SK-N-SH treated with all-trans-retinoic acid at 6 μM for 48 hours (cell line): Measurements from ENCODE around the gene IRS2.

Source experiments
- ATAC-seq: fragments of 200-7000 bp; cut with Tn5 transposase; 3 replicates; pipeline ENCODE4 v1.9.1; 2020; ENCODE audit warnings: mild to moderate bottlenecking, moderate library complexity
- BACH2 ChIP-seq: fragments of 250-450 bp; sonication (Bioruptor Pico); IDR thresholded peaks from 2 replicates; pipeline ENCODE4 v1.9.0; 2021; ENCODE audit warnings: mild to moderate bottlenecking, borderline replicate concordance
- CREB5 ChIP-seq: fragments of 250-450 bp; sonication (Bioruptor Pico); IDR thresholded peaks from 2 replicates; pipeline ENCODE4 v1.5.1; 2020; ENCODE audit warnings: low read depth, mild to moderate bottlenecking, moderate library complexity
- CSDC2 ChIP-seq: fragments of 250-450 bp; sonication (Bioruptor Pico); IDR thresholded peaks from 2 replicates; pipeline ENCODE4 v1.5.0; 2020; ENCODE audit warnings: mild to moderate bottlenecking, moderate library complexity
- CSRNP3 ChIP-seq: fragments of 250-450 bp; sonication (Bioruptor Pico); IDR thresholded peaks from 2 replicates; pipeline ENCODE4 v1.5.1; 2021; ENCODE audit warnings: mild to moderate bottlenecking, moderate library complexity
- GLIS3 ChIP-seq: fragments of 250-450 bp; sonication (Bioruptor Pico); IDR thresholded peaks from 2 replicates; pipeline ENCODE4 v1.5.0; 2020; ENCODE audit warnings: mild to moderate bottlenecking, moderate library complexity
- ISL1 ChIP-seq: fragments of 250-450 bp; sonication (Bioruptor Pico); IDR thresholded peaks from 2 replicates; pipeline ENCODE4 v2.1.2; 2022; ENCODE audit warnings: mild to moderate bottlenecking, moderate library complexity
- PATZ1 ChIP-seq: fragments of 250-450 bp; sonication (Bioruptor Pico); IDR thresholded peaks from 2 replicates; pipeline ENCODE4 v1.8.0; 2020; ENCODE audit warnings: mild to moderate bottlenecking, moderate library complexity, borderline replicate concordance
- POU6F1 ChIP-seq: fragments of 250-450 bp; sonication (Bioruptor Pico); IDR thresholded peaks from 2 replicates; pipeline ENCODE4 v1.8.0; 2021; ENCODE audit warnings: low read depth, mild to moderate bottlenecking, moderate library complexity, borderline replicate concordance
- PPARA ChIP-seq: fragments of 250-450 bp; sonication (Bioruptor Pico); IDR thresholded peaks from 2 replicates; pipeline ENCODE4 v1.5.0; 2020; ENCODE audit warnings: mild to moderate bottlenecking, borderline replicate concordance
- TCF4 ChIP-seq: fragments of 250-450 bp; sonication (Bioruptor Pico); IDR thresholded peaks from 2 replicates; pipeline ENCODE4 v1.8.0; 2021; ENCODE audit warnings: mild to moderate bottlenecking, moderate library complexity, borderline replicate concordance
- TOX ChIP-seq: fragments of 250-450 bp; sonication (Bioruptor Pico); IDR thresholded peaks from 2 replicates; pipeline ENCODE4 v1.8.0; 2021; ENCODE audit warnings: mild to moderate bottlenecking, moderate library complexity, borderline replicate concordance
- TSHZ2 ChIP-seq: fragments of 250-450 bp; sonication (Bioruptor Pico); IDR thresholded peaks from 2 replicates; pipeline ENCODE4 v1.5.0; 2020; ENCODE audit warnings: mild to moderate bottlenecking, moderate library complexity
- ZC3H10 ChIP-seq: fragments of 250-450 bp; sonication (Bioruptor Pico); IDR thresholded peaks from 2 replicates; pipeline ENCODE4 v1.5.1; 2021; ENCODE audit warnings: mild to moderate bottlenecking, moderate library complexity
- ZFP3 ChIP-seq: fragments of 250-450 bp; sonication (Bioruptor Pico); IDR thresholded peaks from 2 replicates; pipeline ENCODE4 v1.5.0; 2020; ENCODE audit warnings: mild to moderate bottlenecking, moderate library complexity
- ZFP30 ChIP-seq: fragments of 450-650 bp; formaldehyde crosslinking; IDR thresholded peaks from 2 replicates; pipeline ENCODE4 v1.5.0; 2022; ENCODE audit warnings: mild to moderate bottlenecking, moderate library complexity
- ZNF565 ChIP-seq: fragments of 450-650 bp; formaldehyde crosslinking; conservative IDR thresholded peaks from 2 replicates; pipeline ENCODE4 v1.5.0; 2020; ENCODE audit warnings: low read depth, mild to moderate bottlenecking, moderate library complexity
- ZNF70 ChIP-seq: fragments of 450-650 bp; formaldehyde crosslinking; IDR thresholded peaks from 2 replicates; pipeline ENCODE4 v1.5.0; 2020; ENCODE audit warnings: mild to moderate bottlenecking, moderate library complexity
- ZNF8 ChIP-seq: fragments of 450-650 bp; formaldehyde crosslinking; IDR thresholded peaks from 2 replicates; pipeline ENCODE4 v1.5.0; 2020; ENCODE audit warnings: mild to moderate bottlenecking, moderate library complexity

The IRS2 gene

GRCh38 chr13:109779876-109780510 lies 6.4 kb downstream of the IRS2 start:
- TF ChIP-seq TSHZ2 (CRISPR knock-in tag) (0 out of 2 replicates have a peak, but pooled peaks have one; percentile 39), ZNF8 (CRISPR knock-in tag) (no peak)
- ATAC-seq = peak; percentile 2; the same call in 2 of the 3 replicates

- TF ChIP-seq PATZ1 (CRISPR knock-in tag) (no peak), BACH2 (no peak), ZFP3 (CRISPR knock-in tag) (peak; percentile 83; the same call in 1 of the 2 replicates), ZC3H10 (CRISPR knock-in tag) (no peak)
Measured at GRCh38 chr13:109779074-109779473, 7.3 kb downstream of the IRS2 start.

GRCh38 chr13:109778102-109778542 lies 8.3 kb downstream of the IRS2 start:
- 0 out of 2 replicates have a peak, but pooled peaks have one; percentile 73 for TF ChIP-seq POU6F1 (CRISPR knock-in tag)
- no peak for TF ChIP-seq ZFP30 (CRISPR knock-in tag)
- TF ChIP-seq TOX (CRISPR knock-in tag) = no peak
- no peak for TF ChIP-seq TSHZ2 (CRISPR knock-in tag)
- TF ChIP-seq CSDC2 (CRISPR knock-in tag) = 0 out of 2 replicates have a peak, but pooled peaks have one; percentile 40
- no peak for TF ChIP-seq CREB5 (CRISPR knock-in tag)
- no peak for TF ChIP-seq ISL1 (CRISPR knock-in tag)
- no peak for TF ChIP-seq GLIS3 (CRISPR knock-in tag)
- TF ChIP-seq, all 23 proteins: peak for 2
- ATAC-seq = peak; percentile 14

More at GRCh38 chr13:109779074-109779473, 7.3 kb downstream of the IRS2 start:
- ATAC-seq = peak; percentile 5; the same call in 2 of the 3 replicates

- TF ChIP-seq ZFP3 (CRISPR knock-in tag) (no peak), ZNF70 (CRISPR knock-in tag) (no peak), PPARA (CRISPR knock-in tag) (no peak), GLIS3 (CRISPR knock-in tag) (no peak), CSRNP3 (CRISPR knock-in tag) (no peak), ZNF8 (CRISPR knock-in tag) (no peak), TCF4 (CRISPR knock-in tag) (no peak), ZNF565 (CRISPR knock-in tag) (no peak), ZFP30 (CRISPR knock-in tag) (no peak)
- no peak for ATAC-seq
Measured at GRCh38 chr13:109776575-109776974, 9.8 kb downstream of the IRS2 start.
